NCI-H1092 treated with DMSO at 0.1 percent for 48 hours (cell line): ENCODE data around the gene GIPC1.
A peak's percentile ranks its signal among the peaks of the same experiment; 100 is the strongest.
"Not testable (repeated sequence)": the region's sequence is repeated elsewhere in the genome, so short reads cannot be mapped to it uniquely, and the experiment has no call there.

Experiments used
- DNase-seq: peaks from one replicate; lab custom pipeline; 2025; lab: John Stamatoyannopoulos, UW

The GIPC1 gene

DNA sequence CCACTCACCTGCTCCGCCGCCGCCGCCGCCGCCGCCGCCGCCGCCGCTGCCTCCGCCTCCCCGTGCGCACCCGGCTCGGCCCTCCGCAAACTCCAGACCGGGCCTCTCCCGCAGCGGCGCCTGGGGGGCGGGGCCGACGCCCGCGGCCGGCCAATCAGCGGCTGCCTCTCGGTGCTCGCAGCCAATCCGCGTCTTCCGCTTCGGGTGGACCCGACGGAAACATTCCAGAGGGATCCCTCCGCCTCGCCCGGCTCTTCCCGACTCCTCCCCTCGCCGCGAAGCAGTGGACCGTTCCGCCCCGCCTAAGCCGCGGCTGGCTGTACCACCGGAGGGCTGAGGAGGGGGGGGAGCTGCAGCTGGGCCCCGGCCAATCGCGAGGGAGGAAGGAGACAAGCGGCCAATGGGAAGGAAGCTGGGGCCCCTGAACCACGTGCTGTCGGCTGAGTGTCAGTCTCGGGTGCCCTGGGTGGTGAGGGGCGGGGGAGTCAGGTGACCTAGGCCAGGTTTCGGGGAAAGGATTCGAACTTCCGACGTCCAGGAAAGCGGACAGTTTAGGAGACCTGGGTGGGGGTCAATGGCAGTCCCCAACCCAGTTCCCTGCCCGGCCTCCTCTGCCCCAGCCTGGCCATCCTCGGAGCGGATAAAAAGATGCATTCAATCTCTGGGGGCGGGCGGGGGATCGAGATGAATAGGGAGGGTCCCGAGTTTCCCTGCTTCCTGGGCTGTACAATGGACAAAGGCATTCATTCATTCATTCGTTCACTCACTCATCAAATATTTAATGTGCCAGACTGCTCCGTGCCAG, at the start of gene GIPC1:
GIPC1 (minus strand) TSS at position 99 of the 805 bp plus-strand sequence. CDS start 13,151 bp downstream, outside the sequence.
- DNase-seq = peak; percentile 98

GRCh38 chr19:14545716-14546082, 49.8 kb upstream of the GIPC1 start:
- DNase-seq = no peak

- peak; percentile 92 for DNase-seq
Measured at GRCh38 chr19:14544977-14545715, 49.2 kb upstream of the GIPC1 start.

GRCh38 chr19:14544047-14544446, 48.1 kb upstream of the GIPC1 start:
- no peak for DNase-seq

DNA sequence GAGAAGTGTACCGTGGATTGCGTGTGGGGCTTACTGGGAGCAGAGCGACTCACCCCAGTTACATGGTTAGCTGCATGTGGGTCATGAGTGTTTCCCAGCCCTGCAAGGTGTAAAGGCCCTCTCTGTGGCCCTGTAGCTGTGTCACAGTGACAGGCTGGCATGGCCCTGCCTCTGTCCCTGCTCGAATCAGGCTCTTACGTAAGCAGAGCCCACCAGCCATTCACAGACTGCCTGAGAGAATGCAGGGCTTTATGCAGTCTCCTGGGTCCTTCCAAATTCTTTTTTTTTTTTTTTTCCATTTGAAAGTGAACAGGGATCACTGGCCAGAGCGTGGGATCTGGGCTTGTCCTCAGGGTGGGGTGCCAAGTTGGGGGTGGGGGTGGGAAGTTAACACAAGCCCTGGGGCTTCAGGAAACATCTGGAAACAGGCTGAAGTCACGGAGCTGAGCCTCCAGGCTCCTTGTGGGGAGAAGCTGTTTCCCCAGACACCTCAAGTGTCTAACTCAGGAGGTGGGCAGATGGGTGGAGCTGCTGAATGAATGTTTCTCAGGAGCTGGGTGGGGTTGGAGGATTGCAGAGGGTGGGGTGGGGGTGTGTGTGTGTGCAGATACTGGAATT, 46.9 kb upstream of the GIPC1 start:
- DNase-seq = no peak

- not testable (repeated sequence) for DNase-seq
Measured at GRCh38 chr19:14541979-14542378, 46.1 kb upstream of the GIPC1 start.

DNA sequence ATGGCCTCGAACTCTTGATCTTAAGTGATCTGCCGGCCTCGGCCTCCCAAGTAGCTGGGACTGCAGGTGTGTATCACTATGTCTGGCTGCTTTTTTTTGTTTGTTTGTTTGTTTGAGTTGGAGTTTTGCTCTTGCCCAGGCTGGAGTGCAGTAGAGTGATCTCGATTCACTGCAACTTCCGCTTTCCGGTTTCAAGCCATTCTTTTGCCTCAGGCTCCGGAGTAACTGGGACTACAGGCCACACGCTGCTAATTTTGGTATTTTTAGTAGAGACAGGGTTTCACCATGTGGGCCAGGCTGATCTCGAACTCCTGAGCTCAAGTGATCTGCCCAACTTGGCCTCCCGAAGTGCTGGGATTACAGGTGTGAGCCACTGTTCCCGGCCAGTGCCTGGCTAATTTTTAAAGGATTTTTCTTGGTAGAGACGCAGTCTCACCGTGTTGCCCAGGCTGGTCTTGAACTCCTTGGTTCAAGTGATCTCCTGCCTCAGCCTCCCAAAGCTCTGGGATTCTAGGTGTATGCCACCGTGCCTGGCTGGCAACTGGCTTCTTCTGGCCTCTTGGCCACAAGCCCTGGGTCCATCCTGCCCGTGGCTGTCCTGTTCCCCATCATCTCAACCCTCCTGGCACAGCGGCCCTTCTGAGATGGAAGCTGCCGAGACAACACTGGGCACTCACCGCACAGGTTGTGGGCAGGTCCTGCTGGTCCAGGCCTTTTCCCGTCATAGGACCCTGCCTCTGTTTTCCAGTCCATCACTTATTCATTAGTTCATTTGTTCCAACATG, 45.0 kb upstream of the GIPC1 start:
- DNase-seq = no peak

GRCh38 chr19:14536926-14537692, 41.2 kb upstream of the GIPC1 start:
- no peak for DNase-seq

- no peak for DNase-seq
Measured at GRCh38 chr19:14533450-14533849, 37.5 kb upstream of the GIPC1 start.

DNA sequence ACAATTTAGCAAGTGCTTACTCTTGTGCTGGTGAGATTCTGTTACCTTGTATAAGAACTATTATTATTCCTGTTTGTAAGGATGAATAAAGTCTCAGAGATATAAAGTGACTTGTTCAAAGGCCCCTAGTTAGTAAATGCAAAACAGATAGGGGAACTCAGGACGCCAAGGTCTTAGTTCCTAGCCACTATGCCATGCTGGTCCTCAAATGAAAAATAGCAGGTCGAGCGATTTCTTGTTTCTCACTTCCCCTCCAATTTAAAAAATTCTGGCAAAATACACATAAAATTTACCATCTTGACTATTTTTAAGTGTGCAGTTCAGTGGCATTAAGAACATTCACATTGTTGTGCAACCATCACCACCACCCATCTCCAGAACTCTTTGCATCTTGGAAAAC, 34.6 kb upstream of the GIPC1 start:
- no peak for DNase-seq

GRCh38 chr19:14530005-14530348, 34.0 kb upstream of the GIPC1 start:
- no peak for DNase-seq

GRCh38 chr19:14529254-14530004, 33.5 kb upstream of the GIPC1 start, which contains the start of gene TECR:
TSS of gene TECR (plus strand) at chr19:14529594. CDS start at chr19:14529697, 103 bp downstream.
- DNase-seq = peak; percentile 99

GRCh38 chr19:14528419-14529253, 32.7 kb upstream of the GIPC1 start:
- DNase-seq = no peak

GRCh38 chr19:14526423-14526822, 30.5 kb upstream of the GIPC1 start:
- DNase-seq = no peak

DNA sequence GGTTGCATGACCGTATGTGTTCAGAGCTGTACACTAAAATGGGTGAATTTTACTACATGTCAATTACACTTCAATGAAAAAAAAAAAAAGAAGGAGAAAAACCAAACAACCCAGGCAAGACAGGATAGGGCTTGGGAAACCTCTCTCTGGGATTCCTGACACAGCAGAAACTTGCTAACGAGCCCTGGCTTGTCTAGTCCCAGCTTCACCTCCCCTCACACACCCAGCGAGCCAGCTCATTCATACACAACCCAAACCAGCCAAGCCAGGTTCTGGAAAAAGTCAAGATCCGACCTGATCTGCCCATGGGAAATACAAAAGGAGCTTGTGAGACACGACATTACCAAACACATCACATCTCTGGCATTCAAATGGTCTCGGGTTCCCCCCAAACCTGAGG, 29.8 kb upstream of the GIPC1 start:
- no peak for DNase-seq

DNA sequence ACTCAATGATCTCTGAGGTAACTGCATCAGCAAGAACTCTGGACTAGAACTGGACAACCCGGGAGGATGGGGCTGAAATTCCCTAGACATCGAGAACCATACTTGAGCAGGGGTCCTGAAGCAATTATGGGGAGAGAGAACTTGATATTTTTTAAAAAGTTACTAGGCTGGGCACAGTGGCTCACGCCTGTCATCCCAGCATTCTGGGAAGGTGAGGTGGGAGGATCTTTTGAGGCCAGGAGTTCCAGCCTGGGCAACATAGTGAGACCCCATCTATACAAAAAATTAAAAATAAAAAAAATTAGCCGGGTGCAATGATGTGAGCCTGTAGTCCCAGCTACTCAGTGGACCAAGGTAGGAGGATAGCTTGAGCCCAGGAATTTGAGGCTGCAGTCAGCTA, 24.6 kb upstream of the GIPC1 start:
- DNase-seq = no peak

- DNase-seq = no peak
Measured at GRCh38 chr19:14519860-14520407, 24.0 kb upstream of the GIPC1 start.

DNA sequence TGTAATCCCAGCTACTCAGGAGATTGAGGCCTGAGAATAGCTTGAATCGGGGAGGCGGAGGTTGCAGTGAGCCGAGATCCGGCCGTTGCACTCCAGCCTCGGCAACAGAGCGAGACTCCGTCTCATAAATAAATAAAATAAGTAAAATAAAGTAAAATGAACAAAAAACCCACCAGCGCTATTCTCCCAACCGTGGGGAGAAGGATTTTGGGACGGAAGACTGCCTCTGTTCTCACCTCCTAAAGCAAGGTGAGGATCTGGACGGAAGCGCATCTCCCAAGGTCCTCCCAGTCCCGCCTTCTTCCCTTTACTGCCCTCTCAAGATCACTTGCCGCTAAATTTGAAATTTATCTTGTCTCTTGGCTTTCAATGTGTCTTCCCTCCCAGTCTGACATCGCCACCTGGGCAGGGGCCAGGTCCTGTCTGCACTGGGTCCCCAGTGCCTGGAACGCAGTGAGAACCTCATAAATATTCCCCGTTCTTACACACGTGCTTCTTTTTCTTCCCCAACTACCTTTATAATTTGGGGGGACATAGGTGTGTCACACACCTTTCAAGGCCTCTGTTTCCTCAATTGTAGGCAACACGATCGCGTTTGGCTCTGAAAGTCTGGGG, 23.4 kb upstream of the GIPC1 start:
- DNase-seq = no peak
